ENCODE measurements around the gene SFTPD.

The SFTPD gene

DNA sequence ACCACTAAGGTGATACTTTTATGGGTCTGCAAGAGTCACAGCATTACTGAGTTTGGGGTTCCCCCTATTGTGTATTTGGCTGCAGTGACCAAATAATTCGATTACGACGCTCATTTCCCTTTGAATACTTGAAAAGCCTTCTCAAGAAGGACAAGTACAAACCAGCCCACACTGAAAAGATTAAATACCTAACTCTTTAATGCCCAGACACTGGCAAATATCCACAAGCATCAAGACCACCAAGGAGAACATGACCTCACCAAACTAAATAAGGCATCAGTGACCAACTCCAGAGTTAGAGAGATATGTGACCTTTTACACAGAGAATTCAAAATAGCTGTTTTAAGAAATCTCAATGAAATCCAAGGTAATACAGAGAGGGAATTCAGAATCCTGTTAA, 31.8 kb upstream of the SFTPD start:
- DNase-seq (ENCODE audit: insufficient read length) (no peak), FAIRE-seq (no peak)
- no peak for TF ChIP-seq POLR2A (IDR thresholded peaks at IDR 0.05; ENCODE audit: low read depth, low read length)
- TF ChIP-seq POLR2AphosphoS5 (IDR thresholded peaks at IDR 0.05; ENCODE audit: low read depth, low read length) = no peak
- no peak for TF ChIP-seq TAF1 (IDR thresholded peaks at IDR 0.05; ENCODE audit: borderline replicate concordance, low read depth, low read length)

DNA sequence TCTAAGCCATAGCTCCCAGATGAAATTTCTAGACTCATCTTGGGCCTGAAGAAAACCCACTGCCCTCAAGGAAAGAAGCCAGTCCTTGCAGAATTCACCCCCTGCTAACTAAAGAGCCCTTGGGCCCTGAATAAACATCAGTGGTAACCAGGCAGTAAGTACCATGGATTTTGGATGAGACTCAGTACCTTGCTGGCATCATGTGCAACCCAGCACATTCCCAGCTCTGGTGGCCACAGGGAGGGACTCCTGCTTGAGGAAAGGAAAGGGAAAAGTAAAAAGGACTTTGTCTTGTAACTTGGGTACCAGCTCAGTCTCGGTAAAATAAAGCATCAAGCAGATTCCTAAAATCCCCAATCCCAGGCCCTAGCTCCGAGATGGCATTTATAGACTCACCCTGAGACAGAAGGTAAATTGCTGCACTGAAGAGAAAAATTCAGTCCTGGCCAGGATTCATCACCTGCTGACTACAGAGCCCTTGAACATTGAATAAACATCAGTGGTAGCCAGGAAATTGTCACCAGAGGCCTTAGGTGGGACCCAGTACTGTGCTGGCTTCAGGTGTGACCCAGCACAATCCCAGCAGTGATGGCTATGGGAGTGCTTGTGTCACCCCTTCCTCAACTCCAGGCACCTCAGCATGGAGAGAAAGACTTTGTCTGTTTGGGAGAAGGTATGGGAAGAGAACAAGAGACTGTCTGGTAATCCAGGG, 31.2 kb upstream of the SFTPD start:
- FAIRE-seq (no peak), DNase-seq (ENCODE audit: insufficient read length) (no peak)
- TF ChIP-seq POLR2A (IDR thresholded peaks at IDR 0.05; ENCODE audit: low read depth, low read length) = no peak
- TF ChIP-seq TAF1 (IDR thresholded peaks at IDR 0.05; ENCODE audit: borderline replicate concordance, low read depth, low read length) = no peak
- TF ChIP-seq POLR2AphosphoS5 (IDR thresholded peaks at IDR 0.05; ENCODE audit: low read depth, low read length) = no peak

DNA sequence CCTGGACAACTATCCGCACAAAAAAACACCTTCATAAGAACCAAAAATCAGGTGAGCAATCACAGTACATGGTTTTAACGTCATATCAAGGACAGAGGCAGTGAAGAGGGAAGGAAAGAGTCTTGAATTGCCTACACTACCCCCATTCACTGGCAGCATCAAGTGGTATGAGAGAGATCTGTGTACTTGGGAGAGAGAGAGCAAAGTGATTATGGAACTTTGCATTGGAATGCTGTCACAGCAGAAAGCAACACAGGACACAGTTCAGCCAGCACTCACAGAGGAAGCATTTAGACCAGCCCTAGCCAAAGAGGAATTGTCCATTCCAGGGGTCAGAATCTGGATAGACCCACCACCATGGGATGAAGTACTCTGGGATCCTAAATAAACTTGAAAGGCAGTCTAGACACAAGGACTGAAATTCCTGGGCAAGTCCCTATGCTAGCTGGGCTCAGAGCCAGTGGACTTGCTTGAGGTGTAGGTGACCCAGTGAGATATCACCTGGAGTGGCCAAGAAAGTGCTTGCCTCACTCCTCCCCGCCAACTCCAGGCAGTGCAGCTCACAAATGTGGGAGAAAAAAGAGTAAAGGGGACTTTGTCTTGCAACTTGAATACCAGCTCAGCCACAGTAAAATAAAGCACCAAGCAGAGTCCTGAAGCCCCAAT, 30.5 kb upstream of the SFTPD start:
- DNase-seq (ENCODE audit: insufficient read length) (no peak), FAIRE-seq (no peak)
- no peak for TF ChIP-seq TAF1 (IDR thresholded peaks at IDR 0.05; ENCODE audit: borderline replicate concordance, low read depth, low read length)

DNA sequence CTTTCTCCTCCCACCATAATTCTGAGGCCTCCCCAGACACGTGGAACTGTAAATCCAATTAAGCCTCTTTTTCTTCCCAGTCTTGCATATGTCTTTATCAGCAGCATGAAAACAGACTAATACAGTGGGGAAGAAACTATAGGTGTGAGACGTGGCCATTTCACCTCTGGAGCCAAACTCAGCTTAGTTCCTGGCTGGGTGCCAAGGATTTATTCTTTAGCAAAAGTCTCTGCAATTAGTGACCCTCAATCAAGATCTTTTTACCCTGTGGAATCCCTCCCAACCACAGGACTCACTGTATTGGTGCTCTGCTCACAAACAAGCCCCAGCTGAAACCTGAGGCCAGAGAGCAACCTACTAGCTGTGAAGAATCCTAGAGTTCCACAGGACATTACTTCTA, 28.1 kb upstream of the SFTPD start:
- DNase-seq (ENCODE audit: insufficient read length) = no peak
- no peak for FAIRE-seq
- TF ChIP-seq TAF1 (IDR thresholded peaks at IDR 0.05; ENCODE audit: borderline replicate concordance, low read depth, low read length) (no peak), POLR2AphosphoS5 (IDR thresholded peaks at IDR 0.05; ENCODE audit: low read depth, low read length) (no peak), POLR2A (IDR thresholded peaks at IDR 0.05; ENCODE audit: low read depth, low read length) (no peak)

DNA sequence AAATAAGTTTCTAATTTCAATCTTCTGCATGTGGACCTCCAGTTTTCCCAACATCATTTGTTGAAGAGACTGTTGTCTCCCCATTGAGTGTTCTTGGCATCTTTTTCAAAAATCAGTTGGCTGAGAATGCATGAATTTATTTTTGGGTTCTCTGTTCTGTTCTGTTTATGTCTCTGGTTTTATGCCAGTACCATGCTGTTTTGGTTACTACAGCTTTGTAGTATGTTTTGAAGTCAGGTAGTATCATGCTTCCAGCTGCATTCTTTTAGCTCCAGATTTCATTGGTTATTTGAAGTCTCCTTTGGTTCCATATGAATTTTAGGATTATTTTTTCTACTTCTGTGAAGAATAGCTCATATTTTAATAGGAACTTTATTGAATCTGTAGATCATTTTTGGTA, 21.2 kb upstream of the SFTPD start:
- FAIRE-seq = no peak
- TF ChIP-seq POLR2AphosphoS5 (IDR thresholded peaks at IDR 0.05; ENCODE audit: low read depth, low read length) (no peak), TAF1 (IDR thresholded peaks at IDR 0.05; ENCODE audit: borderline replicate concordance, low read depth, low read length) (no peak), POLR2A (IDR thresholded peaks at IDR 0.05; ENCODE audit: low read depth, low read length) (no peak)
- DNase-seq (ENCODE audit: insufficient read length) = no peak

DNA sequence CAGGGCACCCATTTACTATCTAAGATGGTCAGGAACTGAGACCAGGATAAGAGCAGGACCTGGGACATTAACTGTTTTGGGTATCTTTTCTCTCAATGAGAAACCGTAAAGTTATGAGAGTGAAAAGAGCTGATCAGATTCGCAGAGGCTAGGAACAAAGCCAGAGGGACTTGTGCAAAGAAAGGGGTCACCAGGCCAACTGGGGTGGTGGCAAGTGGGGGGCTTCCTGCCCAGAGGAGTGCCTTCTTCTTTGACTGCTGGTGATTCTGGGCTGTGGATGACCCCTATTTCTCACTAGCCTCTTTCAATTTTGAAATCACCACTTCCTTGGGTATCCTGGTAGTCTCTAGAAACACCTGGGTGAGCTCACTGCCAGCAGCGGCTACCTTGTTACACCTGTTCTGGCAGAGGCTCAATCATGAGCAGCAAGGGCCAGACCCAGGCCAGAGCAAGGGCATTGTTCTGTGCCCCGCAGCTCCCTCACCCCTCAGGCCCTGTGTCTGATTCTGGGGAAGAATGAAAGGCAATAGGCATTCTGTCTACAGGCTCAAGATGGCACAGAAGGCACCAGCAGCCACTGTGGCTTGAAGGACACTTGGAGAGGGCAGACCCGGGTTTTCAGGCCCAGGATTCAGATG, 999 bp downstream of the SFTPD start:
- FAIRE-seq = no peak
- DNase-seq (ENCODE audit: insufficient read length) = no peak
- TF ChIP-seq POLR2AphosphoS5 (IDR thresholded peaks at IDR 0.05; ENCODE audit: low read depth, low read length) (no peak), TAF1 (IDR thresholded peaks at IDR 0.05; ENCODE audit: borderline replicate concordance, low read depth, low read length) (no peak), POLR2A (IDR thresholded peaks at IDR 0.05; ENCODE audit: low read depth, low read length) (no peak)

DNA sequence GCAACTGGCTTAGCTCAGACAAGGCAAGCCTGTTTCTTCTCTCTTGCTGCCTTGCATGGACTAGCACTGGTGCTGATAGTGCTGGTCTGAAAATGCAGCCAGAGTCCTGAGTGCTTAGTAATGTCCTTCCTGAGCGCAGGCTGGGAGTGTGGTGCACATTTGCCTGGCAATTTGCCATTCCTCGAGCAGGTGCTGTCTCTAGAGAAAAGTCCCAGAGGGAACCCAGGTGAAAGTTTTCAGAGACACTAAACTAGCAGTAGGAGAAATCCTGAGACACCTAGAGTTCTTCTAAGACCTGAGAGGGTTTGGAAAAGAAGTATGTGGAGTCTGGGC, 1.9 kb downstream of the SFTPD start:
- DNase-seq (ENCODE audit: insufficient read length) = no peak
- FAIRE-seq = no peak
- TF ChIP-seq POLR2A (IDR thresholded peaks at IDR 0.05; ENCODE audit: low read depth, low read length) (no peak), TAF1 (IDR thresholded peaks at IDR 0.05; ENCODE audit: borderline replicate concordance, low read depth, low read length) (no peak), POLR2AphosphoS5 (IDR thresholded peaks at IDR 0.05; ENCODE audit: low read depth, low read length) (no peak)

DNA sequence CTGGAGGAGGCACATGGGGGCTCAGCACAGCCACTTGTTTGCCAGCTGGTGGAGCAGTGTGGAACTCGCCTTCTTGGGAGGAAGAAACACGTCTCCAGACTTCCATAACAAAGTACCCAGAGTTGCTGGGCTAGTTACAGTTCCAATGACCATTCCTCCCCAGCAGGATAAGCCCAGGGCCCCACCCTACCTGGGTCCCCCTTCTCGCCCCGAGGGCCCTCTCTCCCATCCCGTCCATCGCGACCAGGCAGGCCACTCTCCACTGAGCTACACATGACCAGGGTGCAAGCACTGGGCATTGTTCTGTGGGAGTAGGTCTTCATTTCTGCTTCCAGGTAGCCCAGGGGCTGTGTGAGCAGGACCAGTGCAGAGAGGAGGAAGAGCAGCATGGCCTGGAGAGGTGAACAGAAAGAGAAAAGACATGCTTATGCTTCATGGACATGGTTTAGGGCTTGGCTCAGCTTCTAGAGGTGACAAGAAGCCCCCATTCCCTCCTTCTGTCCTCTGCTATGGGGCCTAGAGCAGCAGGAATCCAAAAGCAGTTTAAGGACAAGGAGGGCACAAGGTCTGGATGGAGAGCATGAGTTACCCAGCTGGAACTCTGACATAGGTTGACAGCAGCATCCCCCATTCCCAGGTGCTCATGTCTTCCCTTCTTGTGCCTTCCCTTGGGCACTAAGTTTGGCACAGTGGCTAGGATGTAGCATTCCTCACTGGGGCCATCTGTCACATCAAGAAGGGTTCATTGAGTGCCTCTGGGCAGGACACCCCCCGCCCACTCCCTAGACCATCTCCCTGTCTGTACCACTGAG, 2.4 kb downstream of the SFTPD start:
- FAIRE-seq (no peak), DNase-seq (ENCODE audit: insufficient read length) (no peak)
- TF ChIP-seq TAF1 (IDR thresholded peaks at IDR 0.05; ENCODE audit: borderline replicate concordance, low read depth, low read length) = no peak
- TF ChIP-seq POLR2A (IDR thresholded peaks at IDR 0.05; ENCODE audit: low read depth, low read length) = no peak
- TF ChIP-seq POLR2AphosphoS5 (IDR thresholded peaks at IDR 0.05; ENCODE audit: low read depth, low read length) = no peak

DNA sequence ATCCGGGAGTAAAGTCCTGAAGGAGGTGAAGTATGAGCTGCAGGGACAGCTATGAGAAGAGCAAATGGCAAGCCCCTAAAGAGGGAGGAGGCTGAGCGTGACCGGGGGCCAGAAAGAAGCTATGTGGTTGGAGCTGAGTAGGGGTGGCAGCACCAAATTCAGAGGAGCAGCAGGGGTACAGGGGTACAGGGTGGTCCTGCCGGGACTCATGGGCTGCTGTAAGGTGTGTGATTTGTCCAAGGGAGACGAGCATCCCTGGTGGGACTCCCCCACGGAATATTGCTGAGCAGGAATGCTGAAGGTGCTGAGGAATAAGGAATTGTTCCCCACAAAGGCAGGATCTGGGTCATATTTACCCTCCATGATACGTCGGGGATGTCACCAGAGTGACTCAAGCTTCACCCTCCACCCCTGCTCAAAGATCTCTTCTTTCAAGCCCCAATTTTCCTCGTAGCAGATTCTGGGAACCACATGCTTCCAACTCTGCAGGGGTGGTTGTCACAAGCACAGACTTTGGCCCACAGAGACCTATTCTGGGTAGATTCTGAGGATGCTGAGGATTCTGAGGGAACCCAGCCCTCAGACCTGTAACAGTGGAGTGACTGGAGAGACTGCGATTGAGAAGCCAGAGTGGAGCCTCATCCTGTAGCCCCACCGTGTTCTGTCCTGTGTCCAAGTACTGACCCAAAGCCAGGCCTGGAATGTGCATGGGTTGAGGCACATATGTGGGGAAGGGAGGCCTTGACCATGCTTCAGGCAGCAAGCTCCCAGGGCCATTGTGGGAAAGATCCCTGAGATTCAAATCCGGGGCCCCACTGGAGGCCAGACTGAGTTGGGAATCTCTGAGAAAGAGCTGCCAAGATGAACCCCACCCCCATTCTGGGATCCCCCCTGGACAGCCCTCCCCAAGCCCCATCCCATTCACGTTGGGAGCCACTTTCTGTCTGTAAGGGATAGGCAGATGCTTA, 4.2 kb downstream of the SFTPD start:
- TF ChIP-seq POLR2AphosphoS5 (IDR thresholded peaks at IDR 0.05; ENCODE audit: low read depth, low read length) (no peak), POLR2A (IDR thresholded peaks at IDR 0.05; ENCODE audit: low read depth, low read length) (no peak), TAF1 (IDR thresholded peaks at IDR 0.05; ENCODE audit: borderline replicate concordance, low read depth, low read length) (no peak)
- FAIRE-seq (no peak), DNase-seq (ENCODE audit: insufficient read length) (no peak)

DNA sequence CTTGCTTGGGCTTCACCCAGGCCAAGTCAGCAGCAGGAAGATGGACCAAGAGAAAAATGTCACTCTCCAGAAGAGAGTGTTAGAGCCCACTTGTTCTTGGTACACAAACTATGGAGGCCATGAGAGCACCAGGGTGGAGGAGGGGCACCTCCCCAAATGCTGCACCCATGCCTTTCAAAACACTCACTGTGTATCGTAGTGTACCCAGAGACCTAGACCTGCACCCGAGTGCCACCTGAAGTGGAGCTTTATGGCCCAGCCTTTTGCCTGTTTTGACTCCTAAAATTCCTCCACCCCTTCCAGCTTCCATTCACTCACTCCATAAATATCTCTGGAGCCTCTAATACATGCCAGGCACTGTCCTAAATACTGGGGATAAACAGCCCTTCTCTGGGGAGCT, 5.0 kb downstream of the SFTPD start:
- TF ChIP-seq POLR2AphosphoS5 (IDR thresholded peaks at IDR 0.05; ENCODE audit: low read depth, low read length) = no peak
- TF ChIP-seq TAF1 (IDR thresholded peaks at IDR 0.05; ENCODE audit: borderline replicate concordance, low read depth, low read length) = no peak
- TF ChIP-seq POLR2A (IDR thresholded peaks at IDR 0.05; ENCODE audit: low read depth, low read length) = no peak
- DNase-seq (ENCODE audit: insufficient read length) (no peak), FAIRE-seq (no peak)
